GM18511 (cell line): ENCODE measurements around the gene CCDC3.
"Not testable (repeated sequence)": the region's sequence is repeated elsewhere in the genome, so short reads cannot be mapped to it uniquely, and the experiment has no call there.

ENCODE experiments used
- ATAC-seq: cut with Tn5 transposase; IDR thresholded peaks from one replicate; pipeline ENCODE4 v1.9.1; 2021; ENCODE audit warnings: mild to moderate bottlenecking, moderate library complexity; ENCODE audit not compliant: unreplicated experiment

Gene CCDC3

DNA sequence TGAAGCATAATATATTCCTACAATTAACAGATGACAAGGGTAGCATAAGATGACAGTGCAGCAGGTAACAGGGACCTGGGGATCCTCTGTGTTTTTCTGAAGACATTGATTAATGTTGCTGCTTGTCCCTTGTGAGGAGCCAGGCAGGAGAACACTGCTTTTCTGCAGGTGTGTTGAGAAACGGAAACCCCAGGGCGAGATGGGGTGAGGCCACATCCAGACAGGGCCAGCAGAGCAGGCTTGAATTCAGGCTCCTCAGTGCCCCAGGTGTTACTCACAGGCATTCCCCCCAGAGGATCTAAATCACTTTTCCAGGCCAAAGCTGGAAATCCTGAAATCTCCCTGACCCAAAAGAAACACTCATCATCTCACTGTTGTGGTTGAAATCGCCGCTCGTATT, 105.3 kb downstream of the CCDC3 start:
- ATAC-seq = no peak

DNA sequence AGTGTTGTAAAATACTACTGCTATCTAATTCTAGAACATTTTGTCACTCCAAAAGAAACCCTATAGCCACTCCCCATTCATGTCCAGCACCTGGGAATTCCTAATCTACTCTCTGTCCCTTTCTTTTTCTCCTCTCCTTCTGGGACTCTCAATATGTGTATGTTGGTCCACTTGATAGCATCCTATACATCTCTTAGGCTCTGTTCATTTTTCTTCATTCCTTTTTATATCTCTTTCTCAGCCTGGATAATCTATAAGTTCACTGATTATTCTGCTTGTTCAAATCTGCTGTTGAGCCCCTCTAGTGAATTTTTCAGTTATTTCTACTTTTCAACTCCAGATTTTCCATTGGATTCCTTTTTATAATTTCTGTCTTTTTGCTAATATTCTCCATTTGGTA, 108.6 kb downstream of the CCDC3 start:
- no peak for ATAC-seq

DNA sequence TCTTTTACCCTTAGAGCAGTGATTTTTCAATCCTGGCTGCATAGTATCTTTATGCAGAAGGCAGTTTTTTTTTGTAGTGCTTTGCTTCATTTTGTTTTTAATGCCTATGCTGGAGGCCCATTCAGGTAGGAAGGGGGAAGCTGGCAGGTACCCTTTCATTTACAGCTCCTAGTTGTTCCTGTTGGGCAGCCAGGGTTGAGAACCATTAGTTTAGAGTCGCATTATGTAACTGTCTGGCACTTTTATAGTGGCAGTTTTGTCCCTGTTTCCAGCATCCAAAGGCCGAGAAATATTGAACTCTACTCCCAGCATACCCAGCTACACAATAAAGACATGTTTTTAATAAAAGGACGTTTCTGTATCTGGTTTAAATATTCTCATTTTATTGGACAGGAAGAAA, 110.6 kb downstream of the CCDC3 start:
- no peak for ATAC-seq

DNA sequence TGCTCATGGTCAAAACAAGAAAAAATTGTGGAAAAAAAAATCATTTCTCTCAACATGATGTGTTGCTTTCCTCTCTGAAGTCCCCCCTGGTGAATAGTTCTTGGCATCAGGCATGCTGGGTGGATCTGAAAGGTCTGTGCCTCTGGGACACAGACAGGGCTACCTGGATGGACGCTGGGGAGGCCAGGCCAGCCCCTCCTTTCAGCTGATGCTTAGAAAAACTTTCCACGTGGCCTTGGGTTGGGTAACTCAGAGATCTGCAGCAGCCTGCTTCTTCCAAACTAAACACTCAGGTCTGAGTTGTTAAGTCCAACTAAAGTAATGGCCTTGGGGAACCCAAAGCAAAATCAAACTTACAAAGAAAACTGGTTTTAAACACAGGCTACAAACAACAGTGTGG, 113.0 kb downstream of the CCDC3 start:
- ATAC-seq = no peak

DNA sequence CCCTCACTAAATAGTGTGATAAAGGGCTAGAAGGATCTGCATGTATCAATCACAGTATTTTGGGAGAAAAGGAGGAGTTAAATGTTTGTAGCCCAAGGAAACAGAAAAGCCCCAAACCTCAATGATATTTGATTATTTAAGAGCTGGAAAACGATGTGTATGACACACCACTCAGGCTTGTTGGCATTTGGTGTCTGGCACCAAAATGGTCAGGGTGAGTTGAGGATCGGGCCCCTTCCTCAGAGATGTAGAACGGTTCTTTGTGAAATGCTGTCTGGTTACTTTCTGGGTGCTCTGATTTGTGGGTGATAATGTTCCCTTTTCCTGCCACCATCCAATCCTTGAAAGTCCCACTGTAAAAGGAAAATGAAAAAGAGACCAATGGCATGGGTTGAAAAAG, 113.7 kb downstream of the CCDC3 start:
- no peak for ATAC-seq

DNA sequence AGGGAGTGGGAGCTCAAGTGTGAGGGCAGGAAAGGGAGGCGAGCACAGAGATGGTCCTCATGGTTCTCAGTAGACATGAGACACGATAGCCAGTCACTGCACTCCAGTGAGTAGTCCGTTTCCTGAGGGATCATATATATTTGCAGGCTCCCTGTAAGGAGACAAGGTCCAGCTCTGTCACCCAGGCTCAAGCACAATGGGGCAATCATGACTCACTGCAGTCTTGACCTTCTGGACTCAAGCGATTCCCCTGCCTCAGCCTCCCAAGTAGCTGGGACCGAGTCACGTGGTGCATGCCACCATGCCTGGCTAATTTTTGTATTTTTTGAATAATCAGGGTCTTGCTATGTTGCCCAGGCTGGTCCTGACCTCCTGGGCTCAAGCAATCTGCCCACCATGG, 116.7 kb downstream of the CCDC3 start:
- no peak for ATAC-seq

DNA sequence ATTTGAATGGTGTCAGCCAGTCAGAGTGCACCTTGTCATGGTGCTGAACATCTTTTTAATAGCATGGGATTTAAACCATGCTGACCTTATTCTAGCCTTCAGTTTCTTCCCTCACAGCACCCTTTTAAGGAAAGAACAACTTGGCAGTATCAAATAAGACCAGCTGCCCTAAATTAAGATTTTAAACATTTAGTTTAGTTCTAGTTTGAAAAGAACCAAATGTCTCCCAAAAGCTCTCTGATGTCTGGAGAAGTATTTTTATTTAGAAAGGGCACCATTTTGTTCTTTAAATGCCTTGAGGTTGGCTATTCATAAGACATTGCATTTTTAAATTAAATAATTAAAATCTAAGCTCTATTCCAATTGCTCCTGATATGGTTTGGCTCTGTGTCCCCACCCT, 121.1 kb downstream of the CCDC3 start:
- ATAC-seq = no peak

DNA sequence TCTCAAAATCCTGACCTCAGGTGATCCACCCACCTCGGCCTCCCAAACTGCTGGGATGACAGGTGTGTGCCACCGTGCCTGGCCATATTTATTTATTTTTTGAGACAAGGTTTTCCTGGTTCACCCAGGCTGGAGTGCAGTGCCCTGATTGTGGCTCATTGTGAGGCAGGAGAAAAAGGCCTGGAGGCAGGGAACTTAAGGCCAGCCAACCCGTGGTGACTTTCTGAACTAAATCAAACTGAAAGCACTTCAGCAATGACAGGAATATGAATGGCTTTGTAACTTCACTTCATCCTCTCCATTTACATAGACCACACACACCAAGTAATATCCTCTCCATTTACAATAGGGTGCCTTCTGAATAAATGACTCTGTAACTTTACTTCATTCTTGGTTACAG, 124.4 kb downstream of the CCDC3 start:
- ATAC-seq = no peak

DNA sequence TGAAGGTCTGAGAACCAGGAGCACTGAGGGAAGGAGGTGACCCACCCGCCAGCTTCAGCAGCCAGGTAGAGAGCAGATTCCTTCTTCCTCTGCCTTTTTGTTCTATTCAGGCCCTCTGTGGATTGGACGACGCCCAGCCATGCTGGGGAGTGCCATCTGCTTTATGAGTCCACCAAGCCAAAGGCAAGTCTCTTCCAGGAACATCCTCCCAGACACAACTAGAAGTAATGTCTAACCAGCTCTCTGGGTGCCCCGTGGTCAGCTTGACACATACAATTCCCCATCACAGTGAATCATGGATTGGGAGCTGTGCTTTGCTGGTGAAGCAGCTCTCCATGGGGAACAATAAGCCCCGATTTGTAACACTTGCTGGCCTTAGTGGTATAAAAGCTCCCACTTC, 125.2 kb downstream of the CCDC3 start:
- ATAC-seq = no peak

DNA sequence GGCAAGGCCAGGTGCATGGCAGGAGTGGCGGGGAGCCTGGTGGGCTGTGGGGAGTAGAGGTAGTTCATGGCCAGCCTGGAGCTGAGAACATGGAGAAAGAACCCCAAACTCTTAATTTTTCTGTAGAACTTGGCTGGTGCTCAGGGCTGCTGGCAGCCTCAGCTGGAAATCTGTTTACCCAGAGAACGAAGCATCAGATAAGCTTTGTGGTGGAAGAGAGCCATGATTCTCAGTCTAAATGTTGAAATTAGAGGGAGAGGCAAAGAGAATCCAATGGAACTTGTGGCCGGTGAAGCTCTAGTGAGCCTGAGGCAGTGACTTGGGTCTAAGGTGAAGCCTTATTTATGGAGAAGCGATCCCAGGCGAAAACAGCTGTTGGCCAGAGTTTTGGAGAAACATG, 126.4 kb downstream of the CCDC3 start:
- no peak for ATAC-seq

DNA sequence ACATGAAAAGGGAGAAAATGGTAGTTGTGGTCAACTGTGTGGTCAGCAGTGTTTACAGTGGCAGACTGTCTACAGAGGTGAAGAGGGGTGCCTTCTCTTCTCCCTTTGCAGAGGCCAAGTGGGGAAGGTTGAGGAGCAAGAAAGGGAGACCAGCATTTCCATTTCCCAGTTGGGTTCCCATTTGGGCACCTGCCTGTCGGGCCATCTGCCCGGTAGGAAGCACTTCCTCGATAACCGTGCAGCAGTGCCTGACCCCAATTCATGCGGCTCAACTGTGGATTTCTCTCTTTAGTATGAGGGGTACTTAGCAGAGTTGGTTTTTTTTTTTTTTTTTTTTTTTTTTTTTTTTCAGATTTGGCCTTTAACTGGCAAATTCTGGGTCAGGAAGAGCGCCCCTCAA, 127.0 kb downstream of the CCDC3 start:
- no peak for ATAC-seq

DNA sequence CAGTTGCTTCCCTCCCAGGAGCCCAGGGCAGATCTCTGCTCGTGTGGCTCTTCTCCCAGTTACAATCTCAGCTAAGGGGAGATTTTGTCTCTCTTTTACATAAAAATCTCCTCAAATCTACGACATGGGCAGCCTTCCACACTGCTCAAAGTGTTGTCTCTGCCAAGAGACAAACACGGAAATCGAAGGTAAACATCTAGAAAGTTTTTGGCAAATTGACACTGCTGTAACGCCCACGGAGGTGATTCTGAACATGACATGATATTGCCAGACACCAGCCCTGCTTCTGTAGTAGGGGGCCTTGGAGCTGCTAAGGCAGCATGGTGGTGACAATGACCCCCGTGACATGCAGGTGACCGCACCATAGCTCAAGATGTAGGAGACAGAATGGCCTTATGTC, 128.3 kb downstream of the CCDC3 start:
- no peak for ATAC-seq

DNA sequence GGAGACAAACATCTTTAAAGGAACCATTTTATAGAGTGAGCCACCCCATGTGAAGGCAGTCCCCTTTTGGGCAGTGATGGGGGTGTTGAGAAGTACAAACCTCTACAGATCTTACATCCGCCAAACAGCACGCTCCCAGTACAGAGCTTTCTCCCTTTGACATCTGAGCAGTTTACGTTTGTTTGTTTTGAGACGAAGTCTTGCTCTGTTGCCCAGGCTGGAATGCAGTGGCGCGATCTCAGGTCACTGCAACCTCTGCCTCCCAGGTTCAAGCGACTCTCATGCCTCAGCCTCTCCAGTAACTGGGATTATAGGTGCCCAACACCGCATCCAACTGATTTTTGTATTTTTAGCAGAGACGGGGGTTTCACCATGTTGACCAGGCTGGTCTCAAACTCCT, 128.9 kb downstream of the CCDC3 start:
- no peak for ATAC-seq

DNA sequence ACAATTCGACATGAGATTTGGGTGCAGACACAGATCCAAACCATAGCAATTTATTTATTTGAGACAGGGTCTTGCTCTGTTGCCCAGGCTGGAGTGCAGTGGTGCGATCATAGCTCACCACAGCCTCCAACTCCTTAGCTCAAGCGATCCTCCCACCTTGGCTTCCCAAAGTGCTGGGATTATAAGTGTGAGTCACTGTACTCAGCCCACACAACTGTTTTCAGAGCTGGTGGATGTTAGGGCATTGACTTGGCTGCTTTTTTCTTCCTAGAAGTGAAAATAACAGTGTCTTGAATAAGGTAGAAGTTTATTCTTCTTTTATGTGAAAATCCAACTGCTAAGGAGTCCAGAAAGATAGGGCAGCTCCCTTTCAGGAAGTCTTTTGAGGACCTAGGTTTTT, 132.1 kb downstream of the CCDC3 start:
- ATAC-seq = no peak

DNA sequence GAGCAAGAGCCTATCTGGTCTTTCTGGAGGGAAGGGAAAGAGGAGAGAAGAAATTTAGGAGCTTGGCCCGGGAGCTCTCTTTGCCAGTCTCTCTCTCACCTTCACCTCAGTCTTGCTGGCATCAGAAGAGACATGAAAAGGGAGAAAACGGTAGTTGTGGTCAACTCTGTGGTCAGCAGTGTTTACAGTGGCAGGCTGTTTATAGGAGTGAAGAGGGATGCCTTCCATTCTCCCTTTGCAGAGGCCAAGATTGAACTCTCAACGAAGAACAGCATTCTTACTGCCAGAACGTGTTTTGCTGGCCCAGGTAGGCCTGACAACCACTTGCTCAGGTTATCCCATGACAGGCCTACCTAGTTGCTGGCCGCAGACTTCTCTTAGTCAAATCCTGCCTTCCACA, 133.3 kb downstream of the CCDC3 start:
- no peak for ATAC-seq

DNA sequence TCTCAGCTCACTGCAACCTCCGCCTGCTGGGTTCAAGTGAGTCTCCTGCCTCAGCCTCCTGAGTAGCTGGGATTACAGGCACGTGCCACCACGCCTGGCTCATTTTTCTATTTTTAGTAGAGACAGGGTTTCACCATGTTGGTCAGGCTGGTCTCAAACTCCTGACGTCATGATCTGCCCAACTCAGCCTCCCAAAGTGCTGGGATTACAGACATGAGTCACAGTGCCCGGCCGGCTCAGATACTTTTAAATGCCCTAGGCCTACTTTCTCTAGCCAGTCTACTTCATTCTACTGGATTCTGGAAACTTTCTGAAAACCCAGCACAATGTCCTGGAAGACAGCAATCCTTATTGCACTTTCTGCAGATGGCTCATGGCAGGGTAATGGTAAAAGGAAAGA, 136.0 kb downstream of the CCDC3 start:
- not testable (repeated sequence) for ATAC-seq

DNA sequence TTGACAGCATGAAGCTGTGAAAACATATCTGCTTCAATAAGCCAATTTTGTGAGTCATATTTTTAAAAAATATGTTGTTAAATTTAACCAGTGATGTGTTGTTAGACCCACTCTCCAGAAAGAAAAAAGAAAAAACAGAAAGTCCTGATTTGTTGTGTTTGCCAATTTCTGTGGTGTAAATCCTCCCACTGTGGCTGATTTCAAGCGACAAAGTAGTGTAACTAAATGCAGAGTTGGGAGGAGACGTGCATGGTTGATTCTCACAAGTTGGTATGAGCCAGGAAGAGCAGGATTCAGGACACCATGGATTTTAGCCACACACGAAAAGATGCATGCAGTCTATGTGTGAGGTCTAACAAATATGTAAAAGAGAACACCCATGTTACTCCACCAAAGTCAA, 139.1 kb downstream of the CCDC3 start:
- no peak for ATAC-seq

DNA sequence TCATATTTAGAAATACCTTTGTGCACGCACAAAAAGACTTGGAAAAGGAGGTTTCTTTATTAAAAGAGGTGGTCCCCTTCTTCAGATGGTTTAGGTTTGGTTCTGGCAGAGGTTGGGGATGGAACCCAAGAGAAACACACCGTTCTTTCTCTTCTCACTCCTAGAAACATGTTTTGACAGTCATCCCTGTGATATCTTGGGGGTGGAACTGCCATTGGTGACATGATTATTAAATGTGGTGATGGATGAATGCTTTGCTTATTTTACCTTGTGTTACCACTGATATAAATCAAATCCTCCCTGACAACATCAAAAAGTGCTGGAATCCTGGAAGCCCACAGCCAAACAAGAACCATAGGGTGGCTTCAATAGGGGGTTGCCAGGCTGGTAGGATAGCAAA, 146.5 kb downstream of the CCDC3 start:
- ATAC-seq = no peak

DNA sequence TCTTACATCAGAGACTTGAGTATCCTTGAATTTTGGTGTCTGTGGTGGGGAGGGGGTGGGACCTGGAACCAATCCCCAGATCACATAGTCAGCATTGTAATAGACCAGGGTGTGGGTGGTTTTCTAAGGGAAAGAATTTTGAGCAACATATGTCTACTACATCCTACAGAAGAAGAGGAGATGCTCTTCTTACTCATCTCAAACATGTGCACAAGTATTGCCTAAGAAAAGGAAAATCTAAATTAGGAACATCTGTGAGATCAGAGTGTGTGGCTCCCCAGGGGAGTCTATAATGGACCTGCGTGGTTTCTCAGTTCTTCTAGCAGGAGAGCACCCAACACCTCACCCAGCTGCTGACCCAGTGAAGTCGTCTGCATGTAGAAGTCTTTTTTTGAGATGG, 148.8 kb downstream of the CCDC3 start:
- ATAC-seq = no peak

DNA sequence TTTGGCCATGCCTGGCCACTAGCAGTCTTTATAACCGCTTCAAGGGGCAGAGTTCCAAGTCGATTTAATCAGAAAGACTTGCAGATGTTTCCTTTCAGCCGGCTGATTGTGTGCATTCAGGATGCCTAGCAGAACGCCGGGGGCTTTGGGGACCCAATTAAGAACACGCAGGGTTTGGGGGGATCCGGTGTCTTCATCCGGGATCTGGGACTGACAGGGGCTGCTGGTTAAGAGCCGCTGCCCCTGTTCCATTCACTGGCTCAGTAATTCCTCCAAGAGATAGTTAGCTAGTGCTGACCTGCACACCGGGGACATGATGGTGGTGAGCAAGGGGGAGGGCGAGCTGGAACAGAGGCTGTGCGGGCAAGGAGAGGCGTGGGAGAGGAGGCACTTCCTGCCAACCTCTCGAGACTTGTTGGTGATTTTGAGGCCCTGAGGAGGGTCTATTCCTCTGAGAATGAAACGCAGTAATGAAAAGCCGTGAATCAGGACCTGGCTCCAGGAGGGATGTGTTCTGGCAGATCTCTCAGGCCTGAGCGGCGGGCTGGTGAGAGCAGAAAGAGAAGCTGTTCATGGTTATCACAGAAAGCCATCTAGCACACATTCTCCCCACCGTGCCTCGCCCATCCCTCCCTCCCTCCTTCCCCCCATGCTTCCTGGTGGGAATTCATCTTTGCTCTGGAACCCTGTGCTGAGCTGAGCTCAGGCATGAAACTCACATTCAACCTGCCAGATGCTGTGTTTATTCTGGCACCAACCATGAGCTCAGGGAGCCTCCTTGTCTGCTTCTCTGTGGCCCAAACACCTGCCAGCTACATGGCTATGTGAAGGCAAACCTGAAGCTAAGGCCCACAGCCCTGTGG, 152.0 kb downstream of the CCDC3 start:
- peak; percentile 55 for ATAC-seq

DNA sequence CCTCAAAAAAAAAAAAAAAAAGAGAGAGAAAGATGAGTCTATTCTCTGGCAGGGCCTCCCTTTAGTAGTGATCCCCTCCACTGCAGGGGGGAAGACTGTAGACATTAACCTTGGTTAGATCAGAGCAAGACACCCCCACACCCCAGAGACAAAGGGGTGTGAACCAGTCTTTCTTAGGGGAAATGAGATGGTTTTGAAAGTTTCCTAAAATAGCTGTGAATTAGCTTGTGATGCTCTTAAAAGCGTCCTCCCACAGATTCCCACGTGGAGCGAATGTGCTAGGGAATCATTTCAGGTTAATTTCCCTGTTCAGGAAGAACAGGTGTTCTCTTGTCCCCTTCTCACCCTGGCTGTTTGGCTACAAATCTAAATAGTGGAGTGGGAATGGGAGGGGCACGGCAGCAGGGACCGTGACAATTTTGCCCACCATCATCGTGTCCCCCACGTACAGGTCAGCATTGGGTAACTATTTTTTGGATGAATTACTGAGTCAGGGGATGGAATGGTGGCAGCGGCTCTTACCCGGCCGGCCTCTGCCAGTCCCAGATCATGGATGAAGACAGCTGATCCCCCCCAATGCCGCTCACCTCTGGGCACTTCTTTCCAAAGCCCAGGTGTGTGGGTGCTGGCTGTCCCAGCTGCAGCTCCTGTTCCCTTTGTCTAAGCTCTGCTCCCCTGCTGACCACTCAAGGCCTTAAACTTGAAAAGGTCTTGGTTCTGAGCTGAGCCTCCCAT, 152.9 kb downstream of the CCDC3 start:
- ATAC-seq = no peak

DNA sequence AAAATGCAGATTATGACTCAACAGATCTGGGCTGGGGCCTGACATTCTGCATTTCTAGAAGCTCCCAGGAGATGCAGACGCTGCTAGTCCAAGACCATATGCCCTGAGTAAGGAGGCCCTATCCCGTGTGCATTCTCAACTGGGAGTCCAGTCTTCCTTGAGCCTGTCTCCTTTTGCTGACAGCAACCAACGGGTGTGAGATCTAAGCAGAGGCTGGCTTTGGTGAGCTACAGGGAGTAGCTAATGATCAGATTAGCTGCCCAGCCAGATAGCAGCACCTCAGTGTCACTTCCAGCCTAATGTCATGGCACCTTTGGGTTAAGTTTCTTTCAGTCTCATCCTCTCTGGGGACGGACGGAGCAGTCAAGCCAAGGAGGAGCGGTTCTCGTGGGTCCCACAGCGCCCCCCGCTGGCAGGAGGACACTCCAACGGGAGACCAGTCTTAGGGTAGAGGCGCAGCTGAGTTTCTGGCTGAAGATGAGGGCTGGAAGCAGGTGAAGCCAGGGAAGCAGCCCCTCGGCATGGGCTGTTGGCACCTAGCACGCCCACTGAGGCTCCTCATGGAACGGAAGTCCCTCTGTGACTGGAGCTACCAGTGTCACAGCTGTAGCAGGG, 154.0 kb downstream of the CCDC3 start:
- ATAC-seq = no peak
